Psoas muscle (tissue), 8 donors: ENCODE results near the gene RASGEF1C. TPM values are rescaled to one million over a fixed set of nuclear protein-coding genes. Genes with fewer than 3 reads are reported as not detected.

Experiments used
- ATAC-seq, 4 donors: fragments of 200-7000 bp; cut with Tn5 transposase; one replicate each; pipeline ENCODE4 v1.9.1; 2020; ENCODE audit warnings: moderate library complexity in 3 of 4, mild to moderate bottlenecking in 2 of 4
- DNase-seq, 2 donors: peaks; one replicate each; pipeline ENCODE4 v3.0.0-alpha.2; 2020
- H3K27ac ChIP-seq: fragments of 200-600 bp; one replicate; pipeline ENCODE4 v1.8.0; 2022
- H3K27me3 ChIP-seq, 3 donors: fragments of 200-600 bp in 1 of 3; one replicate each; pipeline versions ENCODE4 v1.6.1 to v1.8.0; 2013 to 2022; ENCODE audit warnings: low read length in 2 of 3, mild to moderate bottlenecking in 2 of 3, moderate library complexity in 1 of 3; ENCODE audit not compliant: insufficient read depth in 3 of 3
- H3K36me3 ChIP-seq, 2 donors: fragments of 200-600 bp in 1 of 2; one replicate each; pipeline versions ENCODE4 v1.6.1 to v1.8.0; 2013 to 2022; ENCODE audit warnings: low read depth in 1 of 2, mild to moderate bottlenecking in 1 of 2, moderate library complexity in 1 of 2; ENCODE audit not compliant: insufficient read depth in 1 of 2
- H3K4me1 ChIP-seq: fragments of 200-600 bp; one replicate; pipeline ENCODE4 v1.8.0; 2022
- H3K4me3 ChIP-seq: fragments of 200-600 bp; one replicate; pipeline ENCODE4 v1.8.0; 2022; ENCODE audit warnings: mild to moderate bottlenecking
- H3K9me3 ChIP-seq: fragments of 200-600 bp; one replicate; pipeline ENCODE4 v1.8.0; 2022
- CTCF ChIP-seq: fragments of 200-600 bp; IDR thresholded peaks from one replicate; pipeline ENCODE4 v1.8.0; 2022; ENCODE audit warnings: antibody characterized with exemption
- WGBS, 3 donors: extraction: QIAGEN DNeasy Blood & Tissue Kit; methylation state at CpG; one replicate each; pipeline versions ENCODE4 v1.1.6 to v1.1.7; 2013; 5-methylcytosine and 5-hydroxymethylcytosine counted together
- intact Hi-C, 2 donors: fragments of 100-400 bp; cut with DNase I; formaldehyde crosslinking; loops; one replicate each; pipeline versions ENCODE4 v1.11.0 to v1.14.2; 2022
- polyA plus RNA-seq, 3 donors: library from polyadenylated mRNA; stranded (reverse); fragments of 200-250 nt; gene quantifications; one replicate each; pipeline ENCODE4 v1.2.3, GENCODE V29; 2013
- total RNA-seq, 4 donors: library from RNA; stranded (reverse); fragmentation: NEBNext Ultra II Directional in 2 of 4; extraction: Animal tissue kit (Norgen Biotek cat#: 25700) in 2 of 4; gene quantifications; one replicate each; pipeline versions ENCODE4 v1.2.1 to v1.2.4, GENCODE V29; 2021 to 2023
- donor health status: healthy with polysubstance abuse.
- donor health status: DM: no; HTN: no; CAD: no; lungs with moderate emphysema.
- donor health status: Bipolar disorder and iron deficiency.
- donor health status: healthy.
- donor health status: DM: yes; HTN: yes; CAD: no.
- donor health status: DM: no; HTN: no; CAD: no.
- donor health status: DM: no; HTN: no; CAD: no.
- donor health status: DM: yes; HTN: yes; CAD: no.

Gene RASGEF1C
- total and polyA plus RNA-seq, 7 donors, result 0.03 to 0.05 (median 0.04) TPM; not detected in 4

GRCh38 chr5:180097163-180097894, 111.7 kb downstream of the RASGEF1C start:
- DNase-seq, result no peak
- 86 to 93% (median 93%) methylated on average over 11 of the region's 11 CpGs for WGBS, 3 donors
- H3K27ac ChIP-seq, result no peak overlapping the region
- ATAC-seq, result no peak
- intact Hi-C loops, result loop anchor here in 1 of 2 donors (10.0 kb wide), 1 partner anchor 293 kb away; the partner anchor contains the start of gene MGAT4B
- no peaks in the 10 kb centered on the region for H3K36me3 ChIP-seq
- no peaks in the 10 kb centered on the region for H3K4me1 ChIP-seq
- H3K9me3 ChIP-seq, result no peaks in the 10 kb centered on the region
- H3K4me3 ChIP-seq, result no peak overlapping the region
- H3K27me3 ChIP-seq, result peaks cover 0 to 4% (median 3%) of the 10 kb centered on the region in 3 donors
- no peak for TF ChIP-seq CTCF

GRCh38 chr5:180096616-180097015, 112.4 kb downstream of the RASGEF1C start:
- no peak for TF ChIP-seq CTCF
- DNase-seq (no peak), ATAC-seq (no peak)
- H3K4me1 ChIP-seq, result no peaks in the 10 kb centered on the region
- peaks cover 0 to 4% (median 3%) of the 10 kb centered on the region in 3 donors for H3K27me3 ChIP-seq
- no peak overlapping the region for H3K4me3 ChIP-seq
- intact Hi-C loops, result loop anchor here in 1 of 2 donors (10.0 kb wide), 1 partner anchor 292 kb away; the partner anchor contains the start of gene MGAT4B
- WGBS, 3 donors, result 80 to 89% (median 83%) methylated on average over 10 of the region's 10 CpGs
- H3K36me3 ChIP-seq, result no peaks in the 10 kb centered on the region
- H3K9me3 ChIP-seq, result no peaks in the 10 kb centered on the region
- H3K27ac ChIP-seq, result no peak overlapping the region

GRCh38 chr5:180095545-180095944, 113.5 kb downstream of the RASGEF1C start:
- ATAC-seq (no peak), DNase-seq (no peak)
- 81 to 88% (median 88%) methylated on average over 9 of the region's 9 CpGs for WGBS, 3 donors
- no peak for TF ChIP-seq CTCF
- Histone ChIP-seq H3K4me1 (peaks cover 4% of the 10 kb centered on the region), H3K27me3 (peaks cover 0 to 4% (median 3%) of the 10 kb centered on the region in 3 donors), H3K27ac (no peak overlapping the region), H3K36me3 (no peaks in the 10 kb centered on the region), H3K9me3 (no peaks in the 10 kb centered on the region), H3K4me3 (no peak overlapping the region)
- intact Hi-C loops, result loop anchor here in 1 of 2 donors (10.0 kb wide), 1 partner anchor 291 kb away; the partner anchor contains the start of gene MGAT4B

GRCh38 chr5:180093651-180094382, 115.2 kb downstream of the RASGEF1C start:
- no peak for TF ChIP-seq CTCF

More at GRCh38 chr5:180093651-180094382, 115.2 kb downstream of the RASGEF1C start:
- intact Hi-C loops, result loop anchor here (5.0 to 10.0 kb wide), 3 partner anchors 107 to 289 kb away; partner anchors contain the start of gene MGAT4B (in 1 of the 2)
- H3K27me3 ChIP-seq, result peaks cover 0 to 4% (median 2%) of the 10 kb centered on the region in 3 donors
- ATAC-seq, result no peak
- peaks cover 4% of the 10 kb centered on the region for H3K4me1 ChIP-seq
- DNase-seq, result no peak
- no peak overlapping the region for H3K27ac ChIP-seq
- H3K9me3 ChIP-seq, result no peaks in the 10 kb centered on the region
- WGBS, 3 donors, result 80 to 82% (median 81%) methylated on average over 9 of the region's 9 CpGs
- H3K4me3 ChIP-seq, result no peak overlapping the region
- no peaks in the 10 kb centered on the region for H3K36me3 ChIP-seq
